ENCODE measurements around the gene TTLL10. TPM values are rescaled to one million over a fixed set of nuclear protein-coding genes. Genes with fewer than 3 reads are reported as not detected.
A peak's percentile ranks its signal among the peaks of the same experiment; 100 is the strongest.

Gene TTLL10
- total and polyA plus RNA-seq, 2 of the 4 experiments (the other 2 are of a cell fraction), result not detected

DNA sequence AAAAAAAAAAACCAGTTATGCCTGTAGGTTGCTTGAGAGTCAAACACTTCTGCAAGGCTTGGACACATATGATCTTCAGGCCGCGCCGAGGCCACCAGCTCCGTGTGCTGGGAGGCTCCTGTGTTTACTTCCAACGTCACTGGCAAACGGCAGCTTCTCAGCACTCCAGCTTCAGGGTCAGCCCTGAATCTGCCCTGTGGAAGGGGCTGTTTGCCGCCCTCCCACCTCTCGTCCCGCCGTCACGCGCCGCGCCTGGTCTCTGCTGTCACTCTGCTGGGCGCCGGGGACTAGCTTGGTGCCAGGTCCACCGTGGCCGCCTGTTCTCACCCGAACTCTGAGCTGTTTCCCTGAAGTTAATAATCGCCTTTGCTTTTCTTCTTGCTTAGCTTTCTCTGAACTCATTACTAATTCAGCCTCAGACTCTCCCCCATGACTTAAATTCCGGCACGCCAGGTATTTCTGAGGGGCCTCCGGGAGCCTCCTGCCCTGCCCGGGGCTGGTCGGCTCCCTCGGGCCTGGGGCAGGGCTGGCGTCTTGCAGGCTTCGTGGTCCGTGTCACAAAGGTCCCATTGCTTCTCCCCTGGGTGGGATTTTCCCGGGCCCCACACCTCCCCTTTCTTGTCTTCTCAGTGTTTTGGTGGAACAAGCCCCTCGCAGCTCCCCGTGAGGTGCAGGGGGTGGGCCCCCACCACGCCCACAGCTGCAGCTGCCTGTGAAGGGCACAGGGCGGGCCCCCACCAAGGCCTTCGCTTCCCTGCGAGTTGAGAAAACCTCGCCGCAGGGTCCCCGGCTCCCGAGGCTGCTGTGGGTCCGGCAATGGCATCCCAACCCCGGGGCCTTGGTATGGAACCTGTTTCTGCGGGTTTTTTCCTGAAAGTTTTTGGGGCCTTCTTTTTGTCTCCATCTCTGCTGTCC lies 43.2 kb upstream of the TTLL10 start:
- no peak overlapping the region for H2AFZ ChIP-seq (replicated peaks; ENCODE audit: low read length, poor library complexity)
- no peak overlapping the region for H3K9ac ChIP-seq (ENCODE audit: low read depth, low read length)
- no peak overlapping the region for H2BK20ac ChIP-seq (ENCODE audit: low read depth, low read length)
- dilution Hi-C loops (cut with HindIII; ENCODE audit: low sequenced_read_pairs, unreplicated experiment), result no loop called here
- POLR2A ChIA-PET (ENCODE audit: unreplicated experiment), result no interaction called here
- H4K20me1 ChIP-seq (ENCODE audit: insufficient read depth, low read length), result no peaks in the 10 kb centered on the region
- WGBS, 2 experiments (ENCODE audit: extremely low coverage in 2 of 2, insufficient read length in 1 of 2), result 77% methylated on average over 22 of the region's 43 CpGs; no CpG with 5 or more reads in 1 of the 2 experiments
- BruUV-seq (replicated peaks), result no TSS peak
- no peak overlapping the region for H3K4ac ChIP-seq (ENCODE audit: low read depth, low read length)
- H2BK5ac ChIP-seq (ENCODE audit: low read depth, low read length, poor library complexity, severe bottlenecking), result no peak overlapping the region
- no peak for ATAC-seq (ENCODE audit: low read depth)
- no peak overlapping the region for H3K4me3 ChIP-seq (ENCODE audit: insufficient read depth, low read depth, low read length)
- no peak overlapping the region for H2BK15ac ChIP-seq (ENCODE audit: low read depth, low read length)
- no peak overlapping the region for H2AK5ac ChIP-seq (ENCODE audit: low read depth, low read length)
- H3K4me1 ChIP-seq (ENCODE audit: control insufficient read depth, insufficient read depth, low read length), result no peaks in the 10 kb centered on the region
- H3K14ac ChIP-seq (replicated peaks; ENCODE audit: low read depth, low read length), result no peak overlapping the region
- H3K18ac ChIP-seq (ENCODE audit: low read depth, low read length), result no peak overlapping the region
- H4K91ac ChIP-seq (ENCODE audit: insufficient read depth, low read depth, low read length), result no peak overlapping the region
- intact Hi-C loops (cut with micrococcal nuclease), result no loop called here
- H3K9me3 ChIP-seq (ENCODE audit: control insufficient read depth, insufficient read depth, low read length), result no peaks in the 10 kb centered on the region
- H4K5ac ChIP-seq (ENCODE audit: low read depth, low read length), result no peak overlapping the region
- H4K8ac ChIP-seq (ENCODE audit: low read depth in 2 of 2, low read length in 2 of 2), result no peak overlapping the region
- H3K79me1 ChIP-seq (ENCODE audit: low read depth in 1 of 2, low read length in 2 of 2), result no peaks in the 10 kb centered on the region
- no peak overlapping the region for H3K56ac ChIP-seq (ENCODE audit: extremely low read depth, insufficient read depth, low read length)
- peak overlapping the region; percentile 65 for H2AK9ac ChIP-seq (replicated peaks; ENCODE audit: low read depth, low read length, poor library complexity)
- no peaks in the 10 kb centered on the region for H3K9me1 ChIP-seq (ENCODE audit: insufficient read depth, low read length)
- DNase-seq, result no peak
- TF ChIP-seq RCOR1 (IDR thresholded peaks at IDR 0.05; ENCODE audit: insufficient replicate concordance, low read length), result no peak
- no peak for TF ChIP-seq CHD1 (IDR thresholded peaks at IDR 0.05; ENCODE audit: low read depth, low read length)
- TF ChIP-seq, protein P1, sequence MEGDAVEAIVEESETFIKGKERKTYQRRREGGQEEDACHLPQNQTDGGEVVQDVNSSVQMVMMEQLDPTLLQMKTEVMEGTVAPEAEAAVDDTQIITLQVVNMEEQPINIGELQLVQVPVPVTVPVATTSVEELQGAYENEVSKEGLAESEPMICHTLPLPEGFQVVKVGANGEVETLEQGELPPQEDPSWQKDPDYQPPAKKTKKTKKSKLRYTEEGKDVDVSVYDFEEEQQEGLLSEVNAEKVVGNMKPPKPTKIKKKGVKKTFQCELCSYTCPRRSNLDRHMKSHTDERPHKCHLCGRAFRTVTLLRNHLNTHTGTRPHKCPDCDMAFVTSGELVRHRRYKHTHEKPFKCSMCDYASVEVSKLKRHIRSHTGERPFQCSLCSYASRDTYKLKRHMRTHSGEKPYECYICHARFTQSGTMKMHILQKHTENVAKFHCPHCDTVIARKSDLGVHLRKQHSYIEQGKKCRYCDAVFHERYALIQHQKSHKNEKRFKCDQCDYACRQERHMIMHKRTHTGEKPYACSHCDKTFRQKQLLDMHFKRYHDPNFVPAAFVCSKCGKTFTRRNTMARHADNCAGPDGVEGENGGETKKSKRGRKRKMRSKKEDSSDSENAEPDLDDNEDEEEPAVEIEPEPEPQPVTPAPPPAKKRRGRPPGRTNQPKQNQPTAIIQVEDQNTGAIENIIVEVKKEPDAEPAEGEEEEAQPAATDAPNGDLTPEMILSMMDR (conservative IDR thresholded peaks at IDR 0.05; ENCODE audit: low read depth, low read length), result no peak
- TF ChIP-seq RFX5 (IDR thresholded peaks at IDR 0.05; ENCODE audit: low read depth, low read length), result no peak
- no peak for TF ChIP-seq BHLHE40 (IDR thresholded peaks at IDR 0.05; ENCODE audit: low read depth, low read length)
- H3K36me3 ChIP-seq (ENCODE audit: control insufficient read depth, insufficient read depth, low read length), result no peaks in the 10 kb centered on the region
- no peak overlapping the region for H3K4me2 ChIP-seq (ENCODE audit: low read depth, low read length)
- H2BK120ac ChIP-seq (ENCODE audit: low read depth, low read length), result no peak overlapping the region
- H3K23ac ChIP-seq (ENCODE audit: low read depth, low read length), result no peak overlapping the region
- CTCF ChIA-PET, result interaction anchor here (0.6 kb wide), 1 partner anchor 240 kb away, joined by 5 read pairs; no protein-coding TSS in a partner anchor
- in situ Hi-C loops (cut with MboI; ENCODE audit: low sequenced_read_pairs), result no loop called here
- H3K27ac ChIP-seq (ENCODE audit: insufficient read depth, low read length), result no peak overlapping the region
- H3K27me3 ChIP-seq (ENCODE audit: control insufficient read depth, insufficient read depth, low read length), result peaks cover 3% of the 10 kb centered on the region
